Gastroesophageal sphincter (tissue), 3 donors: ENCODE data around the gene NOD1.

Source experiments
- CTCF ChIP-seq, 4 experiments: fragments of 200-600 bp in 2 of 4; fragments of 450-650 bp in 2 of 4; sonication (generic) in 1 of 4; IDR thresholded peaks; one replicate each; pipeline ENCODE4 v1.5.1; 2017 to 2019; ENCODE audit warnings: antibody characterized with exemption in 4 of 4, mild to moderate bottlenecking in 2 of 4, moderate library complexity in 2 of 4
- EP300 ChIP-seq: sonication (generic); formaldehyde crosslinking; IDR thresholded peaks from one replicate; pipeline ENCODE4 v1.6.1; 2017; ENCODE audit warnings: antibody characterized with exemption, mild to moderate bottlenecking
- POLR2A ChIP-seq, 2 donors: fragments of 450-650 bp; IDR thresholded peaks; one replicate each; pipeline ENCODE4 v1.6.1; 2017; ENCODE audit warnings: antibody characterized with exemption in 2 of 2, mild to moderate bottlenecking in 2 of 2, moderate library complexity in 1 of 2

- TF ChIP-seq CTCF (IDR thresholded peaks at IDR 0.05) (no peak), POLR2A (IDR thresholded peaks at IDR 0.05) (no peak), EP300 (no peak)
These were observed 98.3 kb downstream of the NOD1 start for GRCh38 chr7:30380294-30380693.
